HG03571 (cell line): Measurements from ENCODE around the gene CAMP.
"Not testable (repeated sequence)": the region's sequence is repeated elsewhere in the genome, so short reads cannot be mapped to it uniquely, and the experiment has no call there.

Source experiments
- ATAC-seq: cut with Tn5 transposase; IDR thresholded peaks from one replicate; pipeline ENCODE4 v1.9.1; 2021; ENCODE audit not compliant: unreplicated experiment

The CAMP gene

GRCh38 chr3:48222616-48223513 is at the start of gene CAMP:
Gene CAMP, plus strand, starts transcription at chr3:48223495. Its CDS starts 17 bp downstream, at chr3:48223512.
- ATAC-seq: peak; percentile 63

- no peak for ATAC-seq
These were observed 45.2 kb upstream of the CAMP start for GRCh38 chr3:48178072-48178471.

- ATAC-seq: no peak
These were observed 43.3 kb upstream of the CAMP start for GRCh38 chr3:48180021-48180420.

GRCh38 chr3:48180531-48181253 is 42.6 kb upstream of the CAMP start:
- no peak for ATAC-seq

GRCh38 chr3:48184299-48184698 is 39.0 kb upstream of the CAMP start:
- ATAC-seq: no peak

GRCh38 chr3:48185129-48185528 is 38.2 kb upstream of the CAMP start:
- no peak for ATAC-seq

GRCh38 chr3:48186631-48187300 is 36.5 kb upstream of the CAMP start:
- no peak for ATAC-seq

- no peak for ATAC-seq
These were observed 36.1 kb upstream of the CAMP start for GRCh38 chr3:48187301-48187578.

- ATAC-seq: peak; percentile 28
These were observed 35.6 kb upstream of the CAMP start for GRCh38 chr3:48187579-48188265.

GRCh38 chr3:48188266-48189201 is 34.8 kb upstream of the CAMP start, which contains the start of gene CDC25A:
Gene CDC25A, minus strand, starts transcription at chr3:48188417. Its CDS starts 470 bp downstream, at chr3:48187947.
- peak; percentile 88 for ATAC-seq

- no peak for ATAC-seq
These were observed 34.0 kb upstream of the CAMP start for GRCh38 chr3:48189321-48189720.

GRCh38 chr3:48190911-48191310 is 32.4 kb upstream of the CAMP start:
- no peak for ATAC-seq

- no peak for ATAC-seq
These were observed 28.7 kb upstream of the CAMP start for GRCh38 chr3:48194446-48195071.

GRCh38 chr3:48196611-48197010 is 26.7 kb upstream of the CAMP start:
- no peak for ATAC-seq

- no peak for ATAC-seq
These were observed 24.2 kb upstream of the CAMP start for GRCh38 chr3:48199117-48199516.

GRCh38 chr3:48202632-48203031 is 20.7 kb upstream of the CAMP start:
- ATAC-seq: no peak

- no peak for ATAC-seq
These were observed 15.2 kb upstream of the CAMP start for GRCh38 chr3:48208076-48208475.

GRCh38 chr3:48209445-48209844 is 13.8 kb upstream of the CAMP start:
- no peak for ATAC-seq

GRCh38 chr3:48210534-48210933 is 12.8 kb upstream of the CAMP start:
- ATAC-seq: not testable (repeated sequence)

- not testable (repeated sequence) for ATAC-seq
These were observed 11.5 kb upstream of the CAMP start for GRCh38 chr3:48211776-48212175.
